ENCODE results near the gene FHOD3. TPM values are rescaled to one million over a fixed set of nuclear protein-coding genes. Genes with fewer than 3 reads are reported as not detected.

Gene FHOD3
- total RNA-seq, 4 donors from 2014 or later = 15.6 to 25.9 (median 21.6) TPM

DNA sequence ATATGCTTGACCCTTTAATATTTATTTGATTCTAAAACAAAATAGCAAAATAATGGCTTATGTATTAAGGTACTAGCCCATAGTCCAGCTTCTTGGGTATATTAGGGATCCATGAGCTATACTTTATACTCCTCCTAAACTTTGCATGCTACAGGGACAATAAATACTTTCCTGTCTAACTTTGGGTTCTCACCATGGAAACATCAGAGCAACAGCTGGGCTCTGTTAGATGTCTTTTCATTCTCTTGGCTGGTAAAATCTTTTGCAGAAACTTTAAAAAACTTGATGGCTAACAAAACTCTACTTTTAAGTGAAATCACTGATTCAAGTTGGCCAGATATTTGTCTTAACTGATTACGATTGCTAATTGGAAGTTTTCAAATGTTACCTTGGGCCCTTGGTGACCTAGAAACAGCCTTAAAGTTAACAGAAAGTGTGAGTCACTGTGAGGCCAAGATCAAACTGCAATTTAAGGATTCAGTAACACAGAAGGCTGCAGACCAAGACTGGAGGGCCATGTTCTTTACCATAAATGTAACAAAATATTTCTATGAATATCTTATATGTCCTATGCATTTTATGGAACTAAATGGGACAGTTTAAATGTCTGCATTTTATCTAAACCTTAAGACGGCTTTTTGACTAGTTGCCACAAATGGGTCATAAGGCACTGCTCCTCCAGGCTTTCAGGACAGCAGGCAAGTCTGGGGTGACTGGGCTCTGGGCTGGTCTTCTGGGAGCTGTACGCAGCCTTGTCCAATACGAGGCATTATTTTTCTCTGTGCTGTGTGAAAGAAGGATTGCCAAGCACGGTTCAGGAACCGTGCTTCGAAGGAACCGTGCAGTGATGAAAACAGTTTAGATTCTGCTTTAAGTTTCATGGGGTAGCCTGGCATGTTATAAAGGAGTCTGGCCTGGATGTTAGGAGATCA, 342.8 kb downstream of the FHOD3 start:
- Histone ChIP-seq H3K36me3 (no peaks in the 10 kb centered on the region), H3K4me3 (no peak overlapping the region), H3K27ac (no peak overlapping the region), H3K9me3 (no peaks in the 10 kb centered on the region), H3K27me3 (no peaks in the 10 kb centered on the region), H3K4me1 (no peaks in the 10 kb centered on the region)
- WGBS, 2 donors = 77 to 86% methylated on average over 8 of the region's 8 CpGs
- no peak for DNase-seq (ENCODE audit: low spot score in 2 of 2)
- TF ChIP-seq POLR2A (IDR thresholded peaks at IDR 0.05) = no peak
- no peak for TF ChIP-seq EP300 (IDR thresholded peaks at IDR 0.05)
- TF ChIP-seq, protein P1, sequence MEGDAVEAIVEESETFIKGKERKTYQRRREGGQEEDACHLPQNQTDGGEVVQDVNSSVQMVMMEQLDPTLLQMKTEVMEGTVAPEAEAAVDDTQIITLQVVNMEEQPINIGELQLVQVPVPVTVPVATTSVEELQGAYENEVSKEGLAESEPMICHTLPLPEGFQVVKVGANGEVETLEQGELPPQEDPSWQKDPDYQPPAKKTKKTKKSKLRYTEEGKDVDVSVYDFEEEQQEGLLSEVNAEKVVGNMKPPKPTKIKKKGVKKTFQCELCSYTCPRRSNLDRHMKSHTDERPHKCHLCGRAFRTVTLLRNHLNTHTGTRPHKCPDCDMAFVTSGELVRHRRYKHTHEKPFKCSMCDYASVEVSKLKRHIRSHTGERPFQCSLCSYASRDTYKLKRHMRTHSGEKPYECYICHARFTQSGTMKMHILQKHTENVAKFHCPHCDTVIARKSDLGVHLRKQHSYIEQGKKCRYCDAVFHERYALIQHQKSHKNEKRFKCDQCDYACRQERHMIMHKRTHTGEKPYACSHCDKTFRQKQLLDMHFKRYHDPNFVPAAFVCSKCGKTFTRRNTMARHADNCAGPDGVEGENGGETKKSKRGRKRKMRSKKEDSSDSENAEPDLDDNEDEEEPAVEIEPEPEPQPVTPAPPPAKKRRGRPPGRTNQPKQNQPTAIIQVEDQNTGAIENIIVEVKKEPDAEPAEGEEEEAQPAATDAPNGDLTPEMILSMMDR (IDR thresholded peaks at IDR 0.05) = no peak

DNA sequence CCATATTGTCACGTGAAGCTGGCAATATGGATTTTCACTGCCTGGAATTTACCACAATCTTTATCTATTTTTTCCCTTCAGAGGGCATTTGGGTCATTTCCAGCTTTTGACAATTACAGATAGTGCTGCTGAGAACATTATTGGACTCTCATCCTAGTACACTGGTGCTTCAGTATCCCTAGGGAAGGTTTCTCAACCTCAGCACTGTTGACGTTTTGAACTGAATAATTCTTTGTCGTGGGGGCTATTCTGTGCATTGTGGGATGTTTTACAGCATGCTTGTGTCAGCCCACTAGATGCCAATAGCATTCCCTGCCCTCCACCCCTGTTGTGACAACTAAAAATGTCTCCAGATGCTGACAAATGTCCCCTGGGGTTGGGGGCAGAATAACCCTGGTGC, 345.5 kb downstream of the FHOD3 start:
- 35 to 40% methylated on average over 3 of the region's 3 CpGs for WGBS, 2 donors
- DNase-seq (ENCODE audit: low spot score in 2 of 2) = no peak
- TF ChIP-seq, protein P1 (IDR thresholded peaks at IDR 0.05) = no peak
- TF ChIP-seq EP300 (IDR thresholded peaks at IDR 0.05) = no peak
- no peak for TF ChIP-seq POLR2A (IDR thresholded peaks at IDR 0.05)
- no peaks in the 10 kb centered on the region for H3K36me3 ChIP-seq
- H3K4me1 ChIP-seq = no peaks in the 10 kb centered on the region
- H3K27ac ChIP-seq = no peak overlapping the region
- H3K9me3 ChIP-seq = no peaks in the 10 kb centered on the region
- no peaks in the 10 kb centered on the region for H3K27me3 ChIP-seq
- no peak overlapping the region for H3K4me3 ChIP-seq

GRCh38 chr18:36648803-36649202, 351.3 kb downstream of the FHOD3 start:
- DNase-seq (ENCODE audit: low spot score in 2 of 2) = no peak
- H3K4me1 ChIP-seq = no peaks in the 10 kb centered on the region
- no peak overlapping the region for H3K4me3 ChIP-seq
- no peaks in the 10 kb centered on the region for H3K27me3 ChIP-seq
- WGBS, 2 donors = 81 to 97% methylated on average over 3 of the region's 3 CpGs
- H3K9me3 ChIP-seq = no peaks in the 10 kb centered on the region
- TF ChIP-seq EP300 (IDR thresholded peaks at IDR 0.05) = no peak
- TF ChIP-seq, protein P1 (IDR thresholded peaks at IDR 0.05) = no peak
- no peak for TF ChIP-seq POLR2A (IDR thresholded peaks at IDR 0.05)
- no peak overlapping the region for H3K27ac ChIP-seq
- H3K36me3 ChIP-seq = no peaks in the 10 kb centered on the region

DNA sequence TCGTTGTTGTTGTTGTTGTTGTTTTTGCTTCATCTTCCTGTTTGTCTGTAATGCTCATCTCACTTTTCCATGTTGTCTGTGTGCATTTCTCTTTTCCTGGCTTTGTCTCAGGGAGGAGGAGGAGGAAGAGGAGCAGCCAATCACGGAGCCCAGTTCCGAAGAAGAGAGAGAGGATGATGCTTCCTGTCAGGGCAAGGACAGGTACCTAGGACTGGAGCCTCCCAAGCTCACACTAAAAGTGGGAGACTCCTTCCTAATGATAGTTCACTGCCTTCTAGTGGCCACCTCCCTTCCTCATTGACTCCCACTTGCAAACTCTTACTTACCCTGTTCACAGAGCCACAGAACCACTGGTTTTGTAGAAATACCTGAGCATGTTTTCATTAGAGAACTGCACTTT, 351.7 kb downstream of the FHOD3 start:
- TF ChIP-seq POLR2A (IDR thresholded peaks at IDR 0.05) (no peak), EP300 (IDR thresholded peaks at IDR 0.05) (no peak)
- TF ChIP-seq, protein P1 (IDR thresholded peaks at IDR 0.05) = no peak
- DNase-seq (ENCODE audit: low spot score in 2 of 2) = no peak
- no peaks in the 10 kb centered on the region for H3K4me1 ChIP-seq
- no peaks in the 10 kb centered on the region for H3K36me3 ChIP-seq
- H3K9me3 ChIP-seq = no peaks in the 10 kb centered on the region
- H3K27me3 ChIP-seq = no peaks in the 10 kb centered on the region
- 91 to 93% methylated on average over 3 of the region's 3 CpGs for WGBS, 2 donors
- no peak overlapping the region for H3K27ac ChIP-seq
- no peak overlapping the region for H3K4me3 ChIP-seq

DNA sequence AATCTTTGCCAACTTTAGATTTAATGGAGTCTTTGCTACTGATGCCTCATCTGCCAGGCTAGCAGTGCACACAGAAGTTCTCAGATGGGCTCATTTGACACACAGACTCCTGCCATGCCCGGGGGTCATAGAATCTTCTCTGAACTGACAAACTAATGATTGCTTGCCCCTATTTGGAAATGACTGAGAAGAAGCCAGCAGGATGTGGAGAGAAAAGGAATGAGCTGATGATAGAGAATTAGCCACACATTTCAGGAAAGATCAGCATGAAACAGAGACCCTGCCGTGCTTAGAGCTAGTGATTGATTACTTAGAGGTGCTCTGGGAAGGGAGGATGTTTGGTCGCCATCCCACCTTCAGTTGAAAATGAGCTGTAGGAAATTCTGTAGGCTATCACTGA, 352.8 kb downstream of the FHOD3 start:
- no peaks in the 10 kb centered on the region for H3K9me3 ChIP-seq
- no peaks in the 10 kb centered on the region for H3K36me3 ChIP-seq
- TF ChIP-seq, protein P1 (IDR thresholded peaks at IDR 0.05) = no peak
- no peak for TF ChIP-seq EP300 (IDR thresholded peaks at IDR 0.05)
- no peak for TF ChIP-seq POLR2A (IDR thresholded peaks at IDR 0.05)
- H3K27me3 ChIP-seq = no peaks in the 10 kb centered on the region
- no peaks in the 10 kb centered on the region for H3K4me1 ChIP-seq
- DNase-seq (ENCODE audit: low spot score in 2 of 2) = no peak
- H3K4me3 ChIP-seq = no peak overlapping the region
- H3K27ac ChIP-seq = no peak overlapping the region
- WGBS, 2 donors = 52 to 61% methylated on average over 3 of the region's 3 CpGs
